OCI-LY3 (cell line): Measurements from ENCODE around the gene LYAR.

ENCODE experiments used
- H2AFZ ChIP-seq: fragments of 200-600, 300-600 bp; shearing (Covaris generic); 2 replicates; pipeline ENCODE4 v1.6.0; 2014; ENCODE audit warnings: antibody characterized with exemption, low read depth, low read length
- H3K27ac ChIP-seq: fragments of 200-600, 300-600 bp; sonication (generic); 2 replicates; pipeline ENCODE4 v1.5.1; 2014; ENCODE audit warnings: mild to moderate bottlenecking, low read length, moderate library complexity, mixed read lengths
- H3K27me3 ChIP-seq: fragments of 200-600, 300-600 bp; sonication (generic); 2 replicates; pipeline ENCODE4 v1.6.1; 2014; ENCODE audit warnings: low read depth, low read length, mixed read lengths
- H3K36me3 ChIP-seq: fragments of 200-600, 300-600 bp; sonication (generic); replicated peaks from 2 replicates; pipeline ENCODE3; 2014; ENCODE audit warnings: low read depth, low read length, mixed read lengths
- H3K4me1 ChIP-seq: fragments of 300-600, 200-600 bp; sonication (generic); 2 replicates; pipeline ENCODE4 v1.6.1; 2014; ENCODE audit warnings: low read length, mixed read lengths
- H3K4me2 ChIP-seq: fragments of 200-600, 300-600 bp; sonication (generic); 2 replicates; pipeline ENCODE4 v1.6.1; 2014; ENCODE audit warnings: low read length, mixed read lengths
- H3K4me3 ChIP-seq: fragments of 300-600, 200-600 bp; sonication (generic); 2 replicates; pipeline ENCODE4 v1.5.1; 2014; ENCODE audit warnings: antibody characterized with exemption, mild to moderate bottlenecking, low read length, moderate library complexity
- H3K79me2 ChIP-seq: fragments of 300-600, 200-600 bp; shearing (Covaris generic); 2 replicates; pipeline ENCODE4 v1.6.1; 2014; ENCODE audit warnings: mild to moderate bottlenecking, low read length, mixed read lengths
- H3K9ac ChIP-seq: fragments of 300-600, 200-600 bp; shearing (Covaris generic); 2 replicates; pipeline ENCODE4 v1.6.0; 2014; ENCODE audit warnings: mild to moderate bottlenecking, low read length, moderate library complexity
- H3K9me3 ChIP-seq: fragments of 200-600, 300-600 bp; shearing (Covaris generic); 2 replicates; pipeline ENCODE4 v1.6.1; 2014; ENCODE audit warnings: low read length, mixed read lengths; ENCODE audit not compliant: insufficient read depth
- H4K20me1 ChIP-seq: fragments of 200-600, 300-600 bp; sonication (generic); 2 replicates; pipeline ENCODE4 v1.6.1; 2016; ENCODE audit warnings: low read length, mixed read lengths; ENCODE audit not compliant: insufficient read depth
- CTCF ChIP-seq: fragments of 200-600, 300-600 bp; sonication (generic); IDR thresholded peaks from 2 replicates; pipeline ENCODE4 v1.5.1; 2014; ENCODE audit warnings: antibody characterized with exemption, low read length, low read depth
- EZH2phosphoT487 ChIP-seq: fragments of 200-600 bp; shearing (Covaris generic); IDR thresholded peaks from 2 replicates; pipeline ENCODE4 v1.6.1; 2018; ENCODE audit warnings: antibody characterized with exemption, mixed run types, low read depth

LYAR gene

DNA sequence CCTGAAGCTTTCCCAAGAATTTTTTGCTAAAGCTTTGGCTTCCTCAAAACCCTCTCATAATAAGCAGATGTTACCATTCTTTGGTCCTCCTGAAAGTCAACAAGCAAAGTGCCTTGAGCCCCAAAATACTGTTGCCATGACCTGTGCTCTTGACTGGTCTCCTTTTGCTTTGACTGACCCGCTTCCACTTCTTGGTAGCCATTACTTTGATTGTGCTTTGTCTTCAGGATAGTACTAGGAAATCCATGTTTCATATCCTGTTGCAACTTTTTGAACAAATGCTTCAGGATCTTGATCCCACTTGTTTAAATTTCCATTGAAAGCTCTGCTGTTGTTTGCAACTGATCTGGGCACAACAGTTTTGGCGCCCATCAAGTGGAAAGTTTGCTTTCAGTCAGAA is 56.3 kb downstream of the LYAR start:
- Histone ChIP-seq H3K27ac (no peak overlapping the region), H3K4me1 (no peaks in the 10 kb centered on the region), H3K9me3 (no peaks in the 10 kb centered on the region), H3K36me3 (no peaks in the 10 kb centered on the region), H2AFZ (no peak overlapping the region), H3K79me2 (no peaks in the 10 kb centered on the region), H3K9ac (no peak overlapping the region), H3K4me2 (no peak overlapping the region), H4K20me1 (no peaks in the 10 kb centered on the region), H3K4me3 (no peak overlapping the region), H3K27me3 (no peaks in the 10 kb centered on the region)
- TF ChIP-seq EZH2phosphoT487 (no peak), CTCF (no peak)

- H2AFZ ChIP-seq = no peak overlapping the region
- H3K4me3 ChIP-seq = no peak overlapping the region
- H3K9ac ChIP-seq = no peak overlapping the region
- H3K4me2 ChIP-seq = no peak overlapping the region
- TF ChIP-seq EZH2phosphoT487 = no peak
- TF ChIP-seq CTCF = no peak
- no peaks in the 10 kb centered on the region for H4K20me1 ChIP-seq
- no peaks in the 10 kb centered on the region for H3K4me1 ChIP-seq
- H3K27me3 ChIP-seq = no peaks in the 10 kb centered on the region
- no peaks in the 10 kb centered on the region for H3K36me3 ChIP-seq
- no peaks in the 10 kb centered on the region for H3K79me2 ChIP-seq
- H3K27ac ChIP-seq = no peak overlapping the region
- H3K9me3 ChIP-seq = no peaks in the 10 kb centered on the region
Measured at GRCh38 chr4:4228356-4228668, 61.6 kb downstream of the LYAR start.

- H2AFZ ChIP-seq = no peak overlapping the region
- H3K79me2 ChIP-seq = no peaks in the 10 kb centered on the region
- no peak overlapping the region for H3K9ac ChIP-seq
- no peaks in the 10 kb centered on the region for H3K9me3 ChIP-seq
- no peaks in the 10 kb centered on the region for H4K20me1 ChIP-seq
- no peak overlapping the region for H3K4me2 ChIP-seq
- no peaks in the 10 kb centered on the region for H3K27me3 ChIP-seq
- no peaks in the 10 kb centered on the region for H3K4me1 ChIP-seq
- H3K27ac ChIP-seq = no peak overlapping the region
- TF ChIP-seq CTCF (no peak), EZH2phosphoT487 (no peak)
- no peaks in the 10 kb centered on the region for H3K36me3 ChIP-seq
- H3K4me3 ChIP-seq = no peak overlapping the region
Measured at GRCh38 chr4:4227510-4228355, 62.2 kb downstream of the LYAR start.

GRCh38 chr4:4226606-4227438 is 63.1 kb downstream of the LYAR start, which contains the start of gene OTOP1:
TSS of gene OTOP1 (minus strand) at chr4:4226929. CDS start at chr4:4226864, 65 bp downstream.
- H3K27me3 ChIP-seq = peaks cover 3% of the 10 kb centered on the region; the same call in 1 of the 2 replicates

More at GRCh38 chr4:4226606-4227438, 63.1 kb downstream of the LYAR start, which contains the start of gene OTOP1:
- TF ChIP-seq EZH2phosphoT487 (no peak), CTCF (no peak)
- H3K27ac ChIP-seq = no peak within 1 kb of the TSS
- no peaks in the 10 kb centered on the region for H3K79me2 ChIP-seq
- no peak within 1 kb of the TSS for H3K4me2 ChIP-seq
- no peaks in the 10 kb centered on the region for H4K20me1 ChIP-seq
- no peaks in the 10 kb centered on the region for H3K9me3 ChIP-seq
- H2AFZ ChIP-seq = no peak within 1 kb of the TSS
- H3K9ac ChIP-seq = no peak within 1 kb of the TSS
- H3K4me1 ChIP-seq = no peaks in the 10 kb centered on the region
- H3K4me3 ChIP-seq = no peak within 1 kb of the TSS
- no peaks in the 10 kb centered on the region for H3K36me3 ChIP-seq
